ENCODE results near the gene ZNF784. TPM values are rescaled to one million over a fixed set of nuclear protein-coding genes. Genes with fewer than 3 reads are reported as not detected.

The ZNF784 gene
- total RNA-seq, 1 experiment from 2014 or later = 9.9 TPM

DNA sequence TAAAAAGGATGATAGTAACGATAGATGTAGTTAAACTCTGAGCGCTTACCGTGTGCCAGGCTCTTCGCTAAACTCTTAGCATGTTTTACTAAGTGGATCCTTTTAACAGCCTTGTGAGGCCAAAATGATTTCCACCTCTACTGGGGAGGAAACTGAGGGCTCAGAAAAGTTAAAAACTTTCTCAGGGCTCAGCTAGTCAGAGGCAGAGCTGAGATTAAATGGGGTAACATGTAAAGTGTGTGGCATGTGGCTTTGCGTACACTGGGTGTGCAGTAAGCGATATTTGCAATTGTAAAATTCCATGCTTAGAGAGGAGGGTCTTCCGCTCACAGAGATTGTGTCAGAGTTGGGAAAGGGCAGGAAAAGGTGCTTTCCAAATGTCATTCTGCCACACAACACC is 32.2 kb upstream of the ZNF784 start (continued):
- TF ChIP-seq ZNF219 (CRISPR knock-in tag; IDR thresholded peaks at IDR 0.05; ENCODE audit: borderline replicate concordance) = no peak

DNA sequence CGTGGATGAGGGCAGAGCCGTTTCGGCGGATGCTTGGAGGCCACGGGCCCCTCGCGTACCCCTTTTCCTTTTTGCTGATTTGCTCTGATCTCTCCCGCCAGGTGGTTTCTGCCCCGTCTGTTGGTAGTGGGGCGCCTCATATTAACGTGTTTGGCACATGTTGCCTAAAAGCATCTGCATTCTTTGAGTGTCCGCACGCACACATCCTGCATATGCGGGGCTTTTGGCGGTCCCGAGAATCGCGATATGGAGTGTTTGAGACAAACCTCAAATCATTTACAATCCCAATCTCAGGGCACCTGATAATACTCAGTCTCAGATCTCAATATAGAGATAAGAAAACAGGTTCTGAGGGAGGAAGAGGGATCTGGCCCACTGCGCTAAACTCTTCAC is 31.3 kb upstream of the ZNF784 start:
- peaks cover 40% of the 10 kb centered on the region for H3K4me1 Mint-ChIP-seq
- ChIA-PET POLR2A (interaction anchor here (0.7 to 1.3 kb wide), 2 partner anchors 16 to 271 kb away, joined by 3 to 4 read pairs; no protein-coding TSS in a partner anchor), CTCF (interaction anchor here (0.6 to 3.3 kb wide), 3 partner anchors 15 to 258 kb away, joined by 3 to 33 read pairs (median 4); no protein-coding TSS in a partner anchor)
- peaks cover 3% of the 10 kb centered on the region; the same call in 1 of the 2 replicates for H3K27me3 Mint-ChIP-seq (ENCODE audit: low read depth)
- peaks cover 16% of the 10 kb centered on the region for H3K36me3 Mint-ChIP-seq
- TF ChIP-seq KAT7 (CRISPR knock-in tag; IDR thresholded peaks at IDR 0.05; ENCODE audit: borderline replicate concordance) (0 out of 2 replicates have a peak, but pooled peaks have one; percentile 13), NR2C2 (CRISPR knock-in tag; IDR thresholded peaks at IDR 0.05) (no peak), MYBL2 (CRISPR knock-in tag; IDR thresholded peaks at IDR 0.05) (no peak; the same call in 1 of the 2 replicates)
- no peak for DNase-seq (ENCODE audit: low spot score)
- H3K27ac Mint-ChIP-seq = peak overlapping the region; percentile 91
- H3K4me3 Mint-ChIP-seq = peak overlapping the region; percentile 93
- no peaks in the 10 kb centered on the region for H3K9me3 Mint-ChIP-seq
- no peak for ATAC-seq

DNA sequence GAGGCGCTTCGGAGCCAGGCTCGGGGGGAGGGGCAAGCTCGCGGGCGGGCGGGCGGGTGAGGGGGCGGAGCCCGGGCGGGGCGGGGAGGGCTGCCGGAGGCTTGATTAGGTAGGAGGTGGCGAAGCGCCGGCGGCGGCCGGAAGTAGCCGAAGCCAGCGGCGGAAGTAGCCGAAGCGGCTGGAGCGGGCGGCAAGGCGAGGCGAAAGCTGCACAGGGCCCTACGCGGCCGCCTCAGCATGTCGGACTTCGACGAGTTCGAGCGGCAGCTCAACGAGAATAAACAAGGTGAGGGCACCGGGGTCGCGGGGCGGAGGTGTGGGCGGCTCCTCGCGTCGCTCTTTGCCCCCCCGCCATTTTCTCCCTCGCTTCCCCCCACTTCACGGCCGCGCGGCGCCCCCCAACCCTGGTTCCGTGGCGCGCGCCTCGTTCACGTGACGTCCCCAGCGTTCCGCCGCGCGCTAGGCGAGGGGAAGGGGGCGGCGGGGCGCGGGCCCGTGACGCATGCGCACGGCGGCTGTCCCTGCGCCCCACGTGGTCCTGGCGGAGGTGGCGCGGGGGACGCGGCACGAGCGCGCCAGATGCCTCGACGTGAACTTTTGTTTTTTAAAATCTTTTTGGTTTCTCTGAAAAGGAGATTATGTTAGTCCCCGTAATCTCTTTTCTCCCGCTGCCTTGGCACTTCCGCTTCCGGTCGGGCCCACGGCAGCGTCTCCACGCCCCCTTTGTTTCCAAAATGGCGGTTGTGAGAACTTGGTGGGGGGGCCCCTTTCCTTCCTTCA is 30.7 kb upstream of the ZNF784 start, which contains the start of gene U2AF2:
Gene U2AF2, plus strand, starts transcription at position 168 of the 780 bp plus-strand sequence. Its CDS starts 70 bp downstream, at position 238.
- peak within 1 kb of the TSS; percentile 93 for H3K4me3 Mint-ChIP-seq
- H3K27ac Mint-ChIP-seq = peak within 1 kb of the TSS; percentile 98
- peaks cover 3% of the 10 kb centered on the region; the same call in 1 of the 2 replicates for H3K27me3 Mint-ChIP-seq (ENCODE audit: low read depth)
- ATAC-seq = peak; percentile 39
- peaks cover 15% of the 10 kb centered on the region for H3K36me3 Mint-ChIP-seq
- no peaks in the 10 kb centered on the region for H3K9me3 Mint-ChIP-seq
- ChIA-PET POLR2A (interaction anchor here (0.6 to 1.6 kb wide), 7 partner anchors 13 to 723 kb away, joined by 3 to 9 read pairs (median 3); partner anchors contain the start of gene FIZ1), CTCF (interaction anchor here (0.5 to 1.6 kb wide), 46 partner anchors 10 to 1192 kb away, joined by 3 to 57 read pairs (median 4); partner anchors contain the start of genes CDC42EP5, DNAAF3, FIZ1 and NAT14)
- DNase-seq (ENCODE audit: low spot score) = peak; percentile 96
- H3K4me1 Mint-ChIP-seq = peaks cover 40% of the 10 kb centered on the region
- TF ChIP-seq, protein P1, sequence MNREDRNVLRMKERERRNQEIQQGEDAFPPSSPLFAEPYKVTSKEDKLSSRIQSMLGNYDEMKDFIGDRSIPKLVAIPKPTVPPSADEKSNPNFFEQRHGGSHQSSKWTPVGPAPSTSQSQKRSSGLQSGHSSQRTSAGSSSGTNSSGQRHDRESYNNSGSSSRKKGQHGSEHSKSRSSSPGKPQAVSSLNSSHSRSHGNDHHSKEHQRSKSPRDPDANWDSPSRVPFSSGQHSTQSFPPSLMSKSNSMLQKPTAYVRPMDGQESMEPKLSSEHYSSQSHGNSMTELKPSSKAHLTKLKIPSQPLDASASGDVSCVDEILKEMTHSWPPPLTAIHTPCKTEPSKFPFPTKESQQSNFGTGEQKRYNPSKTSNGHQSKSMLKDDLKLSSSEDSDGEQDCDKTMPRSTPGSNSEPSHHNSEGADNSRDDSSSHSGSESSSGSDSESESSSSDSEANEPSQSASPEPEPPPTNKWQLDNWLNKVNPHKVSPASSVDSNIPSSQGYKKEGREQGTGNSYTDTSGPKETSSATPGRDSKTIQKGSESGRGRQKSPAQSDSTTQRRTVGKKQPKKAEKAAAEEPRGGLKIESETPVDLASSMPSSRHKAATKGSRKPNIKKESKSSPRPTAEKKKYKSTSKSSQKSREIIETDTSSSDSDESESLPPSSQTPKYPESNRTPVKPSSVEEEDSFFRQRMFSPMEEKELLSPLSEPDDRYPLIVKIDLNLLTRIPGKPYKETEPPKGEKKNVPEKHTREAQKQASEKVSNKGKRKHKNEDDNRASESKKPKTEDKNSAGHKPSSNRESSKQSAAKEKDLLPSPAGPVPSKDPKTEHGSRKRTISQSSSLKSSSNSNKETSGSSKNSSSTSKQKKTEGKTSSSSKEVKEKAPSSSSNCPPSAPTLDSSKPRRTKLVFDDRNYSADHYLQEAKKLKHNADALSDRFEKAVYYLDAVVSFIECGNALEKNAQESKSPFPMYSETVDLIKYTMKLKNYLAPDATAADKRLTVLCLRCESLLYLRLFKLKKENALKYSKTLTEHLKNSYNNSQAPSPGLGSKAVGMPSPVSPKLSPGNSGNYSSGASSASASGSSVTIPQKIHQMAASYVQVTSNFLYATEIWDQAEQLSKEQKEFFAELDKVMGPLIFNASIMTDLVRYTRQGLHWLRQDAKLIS (CRISPR knock-in tag; IDR thresholded peaks at IDR 0.05; ENCODE audit: borderline replicate concordance) = no peak
- TF ChIP-seq NFATC4 (CRISPR knock-in tag; IDR thresholded peaks at IDR 0.05) = no peak
- TF ChIP-seq CREM (CRISPR knock-in tag; IDR thresholded peaks at IDR 0.05) = no peak
- TF ChIP-seq, protein P2, sequence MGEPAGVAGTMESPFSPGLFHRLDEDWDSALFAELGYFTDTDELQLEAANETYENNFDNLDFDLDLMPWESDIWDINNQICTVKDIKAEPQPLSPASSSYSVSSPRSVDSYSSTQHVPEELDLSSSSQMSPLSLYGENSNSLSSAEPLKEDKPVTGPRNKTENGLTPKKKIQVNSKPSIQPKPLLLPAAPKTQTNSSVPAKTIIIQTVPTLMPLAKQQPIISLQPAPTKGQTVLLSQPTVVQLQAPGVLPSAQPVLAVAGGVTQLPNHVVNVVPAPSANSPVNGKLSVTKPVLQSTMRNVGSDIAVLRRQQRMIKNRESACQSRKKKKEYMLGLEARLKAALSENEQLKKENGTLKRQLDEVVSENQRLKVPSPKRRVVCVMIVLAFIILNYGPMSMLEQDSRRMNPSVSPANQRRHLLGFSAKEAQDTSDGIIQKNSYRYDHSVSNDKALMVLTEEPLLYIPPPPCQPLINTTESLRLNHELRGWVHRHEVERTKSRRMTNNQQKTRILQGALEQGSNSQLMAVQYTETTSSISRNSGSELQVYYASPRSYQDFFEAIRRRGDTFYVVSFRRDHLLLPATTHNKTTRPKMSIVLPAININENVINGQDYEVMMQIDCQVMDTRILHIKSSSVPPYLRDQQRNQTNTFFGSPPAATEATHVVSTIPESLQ (CRISPR knock-in tag; IDR thresholded peaks at IDR 0.05) = no peak
- no peak for TF ChIP-seq OVOL2 (CRISPR knock-in tag; IDR thresholded peaks at IDR 0.05; ENCODE audit: borderline replicate concordance)
- no peak; the same call in 1 of the 2 replicates for TF ChIP-seq FOXP1 (CRISPR knock-in tag; IDR thresholded peaks at IDR 0.05; ENCODE audit: borderline replicate concordance)
- no peak for TF ChIP-seq ZNF121 (CRISPR knock-in tag; IDR thresholded peaks at IDR 0.05)
- TF ChIP-seq, protein P3, sequence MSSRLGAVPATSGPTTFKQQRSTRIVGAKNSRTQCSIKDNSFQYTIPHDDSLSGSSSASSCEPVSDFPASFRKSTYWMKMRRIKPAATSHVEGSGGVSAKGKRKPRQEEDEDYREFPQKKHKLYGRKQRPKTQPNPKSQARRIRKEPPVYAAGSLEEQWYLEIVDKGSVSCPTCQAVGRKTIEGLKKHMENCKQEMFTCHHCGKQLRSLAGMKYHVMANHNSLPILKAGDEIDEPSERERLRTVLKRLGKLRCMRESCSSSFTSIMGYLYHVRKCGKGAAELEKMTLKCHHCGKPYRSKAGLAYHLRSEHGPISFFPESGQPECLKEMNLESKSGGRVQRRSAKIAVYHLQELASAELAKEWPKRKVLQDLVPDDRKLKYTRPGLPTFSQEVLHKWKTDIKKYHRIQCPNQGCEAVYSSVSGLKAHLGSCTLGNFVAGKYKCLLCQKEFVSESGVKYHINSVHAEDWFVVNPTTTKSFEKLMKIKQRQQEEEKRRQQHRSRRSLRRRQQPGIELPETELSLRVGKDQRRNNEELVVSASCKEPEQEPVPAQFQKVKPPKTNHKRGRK (CRISPR knock-in tag; IDR thresholded peaks at IDR 0.05; ENCODE audit: borderline replicate concordance) = no peak
- no peak; the same call in 1 of the 2 replicates for TF ChIP-seq FOXK1 (CRISPR knock-in tag; IDR thresholded peaks at IDR 0.05)
- TF ChIP-seq SP1 (CRISPR knock-in tag; conservative IDR thresholded peaks at IDR 0.05) = peak; percentile 48
- TF ChIP-seq SMAD3 (CRISPR knock-in tag; IDR thresholded peaks at IDR 0.05; ENCODE audit: borderline replicate concordance) = 0 out of 2 replicates have a peak, but pooled peaks have one; percentile 26
- TF ChIP-seq, protein P4, sequence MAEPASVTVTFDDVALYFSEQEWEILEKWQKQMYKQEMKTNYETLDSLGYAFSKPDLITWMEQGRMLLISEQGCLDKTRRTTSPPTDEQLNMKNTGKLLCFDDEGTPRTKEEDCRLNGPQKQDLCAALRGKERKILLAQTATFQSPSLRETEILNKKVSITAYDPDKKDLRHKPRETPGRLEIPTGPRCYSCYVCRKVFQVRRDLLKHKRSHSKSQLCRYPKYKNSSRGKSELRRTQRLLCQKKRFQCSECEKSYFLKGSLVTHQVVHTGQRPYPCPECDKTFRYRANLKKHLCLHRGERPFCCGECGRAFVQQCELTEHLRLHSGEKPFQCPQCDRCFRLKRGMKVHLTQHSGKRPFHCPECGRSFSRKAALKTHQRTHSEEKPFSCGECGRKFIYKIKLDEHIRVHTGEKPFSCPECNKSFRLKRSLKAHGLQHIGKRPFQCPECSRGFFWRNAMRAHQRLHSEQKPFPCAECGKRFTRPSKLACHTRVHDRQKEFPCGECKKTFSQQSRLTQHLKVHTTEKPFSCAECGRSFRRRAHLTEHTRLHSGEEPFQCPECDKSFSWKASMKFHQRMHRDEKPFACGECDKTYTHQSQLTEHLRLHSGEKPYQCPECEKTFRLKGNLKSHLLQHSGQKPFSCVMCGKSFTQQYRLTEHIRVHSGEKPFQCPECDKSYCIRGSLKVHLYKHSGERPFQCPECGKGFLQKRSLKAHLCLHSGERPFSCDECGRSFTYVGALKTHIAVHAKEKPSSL (CRISPR knock-in tag; conservative IDR thresholded peaks at IDR 0.05) = no peak
- TF ChIP-seq, protein P5, sequence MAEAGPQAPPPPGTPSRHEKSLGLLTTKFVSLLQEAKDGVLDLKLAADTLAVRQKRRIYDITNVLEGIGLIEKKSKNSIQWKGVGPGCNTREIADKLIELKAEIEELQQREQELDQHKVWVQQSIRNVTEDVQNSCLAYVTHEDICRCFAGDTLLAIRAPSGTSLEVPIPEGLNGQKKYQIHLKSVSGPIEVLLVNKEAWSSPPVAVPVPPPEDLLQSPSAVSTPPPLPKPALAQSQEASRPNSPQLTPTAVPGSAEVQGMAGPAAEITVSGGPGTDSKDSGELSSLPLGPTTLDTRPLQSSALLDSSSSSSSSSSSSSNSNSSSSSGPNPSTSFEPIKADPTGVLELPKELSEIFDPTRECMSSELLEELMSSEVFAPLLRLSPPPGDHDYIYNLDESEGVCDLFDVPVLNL (CRISPR knock-in tag; IDR thresholded peaks at IDR 0.05; ENCODE audit: borderline replicate concordance, low read depth) = no peak
- TF ChIP-seq, protein P6, sequence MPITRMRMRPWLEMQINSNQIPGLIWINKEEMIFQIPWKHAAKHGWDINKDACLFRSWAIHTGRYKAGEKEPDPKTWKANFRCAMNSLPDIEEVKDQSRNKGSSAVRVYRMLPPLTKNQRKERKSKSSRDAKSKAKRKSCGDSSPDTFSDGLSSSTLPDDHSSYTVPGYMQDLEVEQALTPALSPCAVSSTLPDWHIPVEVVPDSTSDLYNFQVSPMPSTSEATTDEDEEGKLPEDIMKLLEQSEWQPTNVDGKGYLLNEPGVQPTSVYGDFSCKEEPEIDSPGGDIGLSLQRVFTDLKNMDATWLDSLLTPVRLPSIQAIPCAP (CRISPR knock-in tag; IDR thresholded peaks at IDR 0.05) = no peak
- no peak for TF ChIP-seq TCF7 (CRISPR knock-in tag; IDR thresholded peaks at IDR 0.05; ENCODE audit: low read depth)
